Measurements from ENCODE around the gene LALBA.

- TF ChIP-seq CTCF (IDR thresholded peaks at IDR 0.05) (no peak), POLR2A (IDR thresholded peaks at IDR 0.05) (no peak)
Observed at GRCh38 chr12:48592591-48593086, 22.8 kb upstream of the LALBA start.

Measured in tibial nerve (tissue), 3 donors.